HCT116 (cell line): Measurements from ENCODE around the gene A3GALT2. TPM values are rescaled to one million over a fixed set of nuclear protein-coding genes. Genes with fewer than 3 reads are reported as not detected.

Experiments
- ATAC-seq: fragments of 200-7000 bp; cut with Tn5 transposase; 2 replicates; pipeline ENCODE4 v1.9.1; 2020; ENCODE audit warnings: mild to moderate bottlenecking, moderate library complexity
- BruUV-seq: library from RNA; stranded (reverse); fragments of 400-500 nt; replicated peaks from 2 replicates; lab custom pipeline; 2021; lab: Mats Ljungman, UMichigan
- CTCF ChIA-PET: fragments of 300-600 bp; sonication (Branson Sonifier 250); formaldehyde crosslinking; loops from one replicate; lab custom pipeline; 2021; ENCODE audit warnings: antibody characterized with exemption; lab: Charles Lee
- POLR2A ChIA-PET: fragments of 300-600, 350-600 bp; sonication (Branson Sonifier 250); formaldehyde crosslinking; loops from one replicate; lab custom pipeline; 2021; ENCODE audit warnings: antibody characterized with exemption; lab: Charles Lee
- RAD21 ChIA-PET, 2 experiments: fragments of 300-600 bp; sonication (Branson Sonifier 250); formaldehyde crosslinking; loops; one replicate each; lab custom pipeline; 2023; ENCODE audit warnings: low total read pairs in 2 of 2; ENCODE audit not compliant: uncharacterized antibody in 2 of 2, unreplicated experiment in 2 of 2, low non-redundant PET in 1 of 2; lab: Charles Lee
- DNase-seq: peaks from one replicate; pipeline ENCODE4 v3.0.0-alpha.2; 2010; ENCODE audit warnings: low read depth, low spot score
- H2AFZ ChIP-seq: fragments of 200-600 bp; shearing (Covaris generic), sonication (generic); 2 replicates; pipeline ENCODE4 v1.6.1; 2017; ENCODE audit warnings: low read depth, mixed run types, mixed read lengths, antibody characterized with exemption, low read length; ENCODE audit not compliant: poor library complexity, severe bottlenecking
- H3K27ac ChIP-seq: 2 replicates; pipeline ENCODE4 v1.5.1; 2012; ENCODE audit warnings: low read depth, low read length
- H3K27me3 ChIP-seq: fragments of 200-600 bp; sonication (generic); 2 replicates; pipeline ENCODE4 v1.6.1; 2016; ENCODE audit warnings: mixed run types, low read length, mixed read lengths; ENCODE audit not compliant: insufficient read depth
- H3K36me3 ChIP-seq, 2 experiments: fragments of 200-500 bp in 1 of 2; fragments of 200-600 bp in 1 of 2; sonication (Bioruptor generic) in 1 of 2; sonication (generic) in 1 of 2; 2 replicates each; pipeline versions ENCODE4 v1.5.1 to v1.6.1; 2014 to 2016; ENCODE audit warnings: low read length in 2 of 2, inconsistent platforms in 1 of 2, mixed read lengths in 1 of 2, mixed run types in 1 of 2; ENCODE audit not compliant: insufficient read depth in 2 of 2, control insufficient read depth in 1 of 2
- H3K4me1 ChIP-seq, 2 experiments: fragments of 200-600 bp in 1 of 2; sonication (generic) in 1 of 2; 2 replicates each; pipeline versions ENCODE4 v1.5.1 to v1.6.1; 2012 to 2017; ENCODE audit warnings: low read length in 2 of 2, inconsistent platforms in 1 of 2, mild to moderate bottlenecking in 1 of 2, mixed read lengths in 1 of 2, mixed run types in 1 of 2, moderate library complexity in 1 of 2; ENCODE audit not compliant: insufficient read depth in 2 of 2, control insufficient read depth in 1 of 2
- H3K4me2 ChIP-seq: fragments of 200-600 bp; sonication (generic); 2 replicates; pipeline ENCODE4 v1.6.1; 2017; ENCODE audit warnings: mixed run types, low read length, mixed read lengths
- H3K4me3 ChIP-seq, 2 experiments: fragments of 200-600 bp in 1 of 2; sonication (generic) in 1 of 2; replicated peaks in 1 of 2; 2 replicates each; pipeline ENCODE4 v1.5.1; 2011 to 2016; ENCODE audit warnings: low read length in 2 of 2, control low read depth in 1 of 2, low read depth in 1 of 2, mild to moderate bottlenecking in 1 of 2, mixed read lengths in 1 of 2, mixed run types in 1 of 2
- H3K79me2 ChIP-seq: fragments of 200-600 bp; sonication (generic); 2 replicates; pipeline ENCODE4 v1.6.1; 2017; ENCODE audit warnings: mild to moderate bottlenecking, mixed run types, low read length, moderate library complexity, mixed read lengths; ENCODE audit not compliant: insufficient read depth
- H3K9ac ChIP-seq: fragments of 200-600 bp; sonication (generic); 2 replicates; pipeline ENCODE4 v1.6.1; 2016; ENCODE audit warnings: low read length, mixed read lengths
- H3K9me2 ChIP-seq: fragments of 200-600 bp; sonication (generic), shearing (Covaris generic); 2 replicates; pipeline ENCODE4 v1.6.1; 2017; ENCODE audit warnings: mixed run types, mild to moderate bottlenecking, moderate library complexity; ENCODE audit not compliant: insufficient read depth
- H3K9me3 ChIP-seq, 2 experiments: fragments of 200-500 bp in 1 of 2; fragments of 200-600 bp in 1 of 2; sonication (Bioruptor generic) in 1 of 2; sonication (generic) in 1 of 2; 2 replicates each; pipeline ENCODE4 v1.6.1; 2014 to 2017; ENCODE audit warnings: low read length in 2 of 2, mixed read lengths in 2 of 2, inconsistent platforms in 1 of 2, low read depth in 1 of 2, mild to moderate bottlenecking in 1 of 2, mixed run types in 1 of 2, moderate library complexity in 1 of 2; ENCODE audit not compliant: control insufficient read depth in 1 of 2, insufficient read depth in 1 of 2
- H4K20me1 ChIP-seq: fragments of 200-600 bp; sonication (generic), shearing (Covaris generic); 2 replicates; pipeline ENCODE4 v1.6.1; 2017; ENCODE audit warnings: mixed run types, mild to moderate bottlenecking, moderate library complexity; ENCODE audit not compliant: insufficient read depth
- ELF1 ChIP-seq: IDR thresholded peaks from 2 replicates; pipeline ENCODE4 v1.6.1; 2012; ENCODE audit warnings: low read depth, borderline replicate concordance
- FOSL1 ChIP-seq: IDR thresholded peaks from 2 replicates; pipeline ENCODE4 v1.6.1; 2012; ENCODE audit warnings: low read depth
- RAD21 ChIP-seq: IDR thresholded peaks from 2 replicates; pipeline ENCODE4 v1.6.1; 2012; ENCODE audit warnings: low read depth, mild to moderate bottlenecking
- ZFX ChIP-seq: fragments of 450-650 bp; IDR thresholded peaks from 2 replicates; pipeline ENCODE4 v1.6.1; 2017
- intact Hi-C: fragments of 100-400 bp; cut with micrococcal nuclease; formaldehyde crosslinking; loops from 2 replicates; pipeline ENCODE4 v1.10.0; 2022
- total RNA-seq: library from RNA; stranded (reverse); gene quantifications from one replicate; pipeline ENCODE4 v1.2.1, GENCODE V29; 2021; ENCODE audit not compliant: unreplicated experiment

The A3GALT2 gene
- total RNA-seq, 1 experiment from 2014 or later = not detected

GRCh38 chr1:33344896-33345560 is 24.1 kb upstream of the A3GALT2 start:
- Histone ChIP-seq H3K36me3 (peaks cover 35 to 42% of the 10 kb centered on the region in 2 experiments), H3K27me3 (no peaks in the 10 kb centered on the region), H3K4me1 (peaks cover 22 to 60% of the 10 kb centered on the region in 2 experiments), H3K27ac (no peak overlapping the region), H3K4me3 (no peak overlapping the region)
- ChIA-PET RAD21 (no interaction called here), CTCF (no interaction called here)
- no peak for TF ChIP-seq ELF1
- TF ChIP-seq ZFX = no peak
- TF ChIP-seq, all 23 proteins: peak for 0
- BruUV-seq = no TSS peak
- intact Hi-C loops = loop anchor here (10.0 kb wide), 1 partner anchor 220 kb away; no protein-coding TSS in a partner anchor
- no peak overlapping the region for H2AFZ ChIP-seq
- no peak overlapping the region for H3K9ac ChIP-seq
- H3K9me3 ChIP-seq = no peaks in the 10 kb centered on the region
- DNase-seq (no peak), ATAC-seq (no peak)
- H3K79me2 ChIP-seq = peaks cover 94% of the 10 kb centered on the region
- no peaks in the 10 kb centered on the region for H3K9me2 ChIP-seq
- no peak overlapping the region for H3K4me2 ChIP-seq
- POLR2A ChIA-PET = interaction anchor here (0.7 kb wide), 1 partner anchor 88 kb away, joined by 4 read pairs; no protein-coding TSS in a partner anchor
- peaks cover 8% of the 10 kb centered on the region; the same call in 1 of the 2 replicates for H4K20me1 ChIP-seq

DNA sequence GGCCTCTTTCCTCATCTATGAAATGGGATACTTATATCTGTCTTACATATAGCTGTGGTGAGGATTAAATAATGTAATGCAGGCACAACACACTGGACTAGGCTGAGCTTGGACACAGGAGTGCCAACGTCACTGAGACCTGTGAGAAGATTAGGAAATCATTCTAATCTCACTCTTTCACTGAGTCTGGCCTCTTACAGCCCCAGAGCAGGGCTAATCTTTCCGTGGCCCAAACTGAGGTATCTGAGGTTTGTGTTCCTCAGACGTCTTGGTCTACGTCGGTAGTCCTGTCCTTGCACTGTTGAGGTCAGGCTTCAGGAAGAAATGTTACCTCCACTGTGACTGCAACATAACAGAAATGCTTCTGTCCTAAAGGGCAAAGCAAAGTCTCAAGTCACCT is 22.6 kb upstream of the A3GALT2 start:
- Histone ChIP-seq H3K9me3 (no peaks in the 10 kb centered on the region), H3K4me3 (no peak overlapping the region), H3K4me1 (peaks cover 22 to 71% of the 10 kb centered on the region in 2 experiments), H3K4me2 (no peak overlapping the region), H3K79me2 (peaks cover 100% of the 10 kb centered on the region), H3K27me3 (no peaks in the 10 kb centered on the region), H3K36me3 (peaks cover 42% of the 10 kb centered on the region in 2 experiments), H2AFZ (no peak overlapping the region), H4K20me1 (peaks cover 8% of the 10 kb centered on the region; the same call in 1 of the 2 replicates), H3K9ac (no peak overlapping the region), H3K27ac (no peak overlapping the region), H3K9me2 (no peaks in the 10 kb centered on the region)
- ChIA-PET RAD21 (no interaction called here), POLR2A (no interaction called here), CTCF (no interaction called here)
- no peak for DNase-seq
- ATAC-seq = no peak
- intact Hi-C loops = loop anchor here (10.0 kb wide), 1 partner anchor 219 kb away; no protein-coding TSS in a partner anchor
- TF ChIP-seq RAD21 (no peak), FOSL1 (no peak)
- no TSS peak for BruUV-seq
